GM12878 (cell line): Measurements from ENCODE around the gene CLEC4G. TPM values are rescaled to one million over a fixed set of nuclear protein-coding genes. Genes with fewer than 3 reads are reported as not detected.

Source experiments
- ATAC-seq: fragments of 200-7000 bp; cut with Tn5 transposase; 3 replicates; pipeline ENCODE4 v1.9.1; 2020; ENCODE audit warnings: mild to moderate bottlenecking, moderate library complexity
- BruUV-seq: library from RNA; stranded (reverse); fragments of 400-500 nt; replicated peaks from 2 replicates; lab custom pipeline; 2021; lab: Mats Ljungman, UMichigan
- CTCF ChIA-PET: fragments of 300-600 bp; sonication (Branson Sonifier 250); formaldehyde crosslinking; extraction: SDS; loops from one replicate; lab custom pipeline; 2021; ENCODE audit warnings: inconsistent platforms; lab: Yijun Ruan, JAX
- POLR2A ChIA-PET: fragments of 350-600 bp; formaldehyde crosslinking; extraction: SDS; loops from one replicate; lab custom pipeline; 2021; ENCODE audit warnings: inconsistent platforms; lab: Charles Lee
- RAD21 ChIA-PET: fragments of 300-600 bp; sonication (Branson Sonifier 250); formaldehyde crosslinking; loops from one replicate; lab custom pipeline; 2023; ENCODE audit warnings: antibody characterized with exemption; ENCODE audit not compliant: unreplicated experiment; lab: Charles Lee
- SMC1A ChIA-PET: fragments of 300-600 bp; sonication (Branson Sonifier 250); formaldehyde crosslinking; loops from one replicate; lab custom pipeline; 2023; ENCODE audit not compliant: unreplicated experiment, uncharacterized antibody; lab: Charles Lee
- DNase-seq: peaks from one replicate; pipeline ENCODE4 v3.0.0-alpha.2; 2011; ENCODE audit warnings: low read depth, low spot score
- FAIRE-seq: peaks from 3 replicates; lab custom pipeline; 2011; peaks lifted over from hg19 to GRCh38; lab: Jason Lieb, UNC
- H2AFZ ChIP-seq: 2 replicates; pipeline ENCODE4 v1.6.0; 2011; ENCODE audit warnings: low read depth, low read length, control low read depth; ENCODE audit not compliant: control insufficient read depth
- H3K27ac ChIP-seq: 2 replicates; pipeline ENCODE4 v1.5.1; 2011; ENCODE audit warnings: control low read depth; ENCODE audit not compliant: control insufficient read depth, insufficient read depth
- H3K27me3 ChIP-seq, 2 experiments: replicated peaks in 1 of 2; 2 replicates each; pipeline versions ENCODE4 v1.6.0 to v1.6.1; 2011; ENCODE audit warnings: low read length in 1 of 2; ENCODE audit not compliant: control insufficient read depth in 2 of 2, insufficient read depth in 2 of 2
- H3K36me3 ChIP-seq, 2 experiments: 2 replicates each; pipeline ENCODE4 v1.5.1; 2011; ENCODE audit warnings: low read length in 1 of 2; ENCODE audit not compliant: control insufficient read depth in 2 of 2, insufficient read depth in 2 of 2
- H3K4me1 ChIP-seq: 2 replicates; pipeline ENCODE4 v1.6.1; 2011; ENCODE audit warnings: mild to moderate bottlenecking, low read length, moderate library complexity, mixed read lengths; ENCODE audit not compliant: control insufficient read depth, insufficient read depth
- H3K4me2 ChIP-seq: 2 replicates; pipeline ENCODE4 v1.6.0; 2011; ENCODE audit warnings: control low read depth; ENCODE audit not compliant: control insufficient read depth, insufficient read depth
- H3K4me3 ChIP-seq: fragments of 200-600 bp; sonication (generic); 2 replicates; pipeline ENCODE4 v1.5.1; 2016
- H3K79me2 ChIP-seq: 2 replicates; pipeline ENCODE4 v1.6.0; 2011; ENCODE audit warnings: low read length; ENCODE audit not compliant: control insufficient read depth, insufficient read depth
- H3K9ac ChIP-seq: 2 replicates; pipeline ENCODE4 v1.8.0; 2011; ENCODE audit warnings: low read length, control low read depth, mixed read lengths; ENCODE audit not compliant: control insufficient read depth, insufficient read depth
- H3K9me3 ChIP-seq: replicated peaks from 3 replicates; pipeline ENCODE4 v1.5.1; 2011; ENCODE audit warnings: mild to moderate bottlenecking, low read length; ENCODE audit not compliant: control insufficient read depth, insufficient read depth
- H4K20me1 ChIP-seq: 2 replicates; pipeline ENCODE4 v1.6.0; 2011; ENCODE audit not compliant: control insufficient read depth, insufficient read depth
- BCLAF1 ChIP-seq: fragments of 450-650 bp; IDR thresholded peaks from 2 replicates; pipeline ENCODE4 v1.6.1; 2017; ENCODE audit warnings: antibody characterized with exemption, mild to moderate bottlenecking, moderate library complexity
- BHLHE40 ChIP-seq, 2 experiments: fragments of 450-650 bp in 1 of 2; IDR thresholded peaks; 2 replicates each; pipeline ENCODE4 v1.6.1; 2011 to 2017; ENCODE audit warnings: low read depth in 2 of 2, borderline replicate concordance in 1 of 2, improper control_type of control experiment in 1 of 2, low read length in 1 of 2, mild to moderate bottlenecking in 1 of 2
- BRCA1 ChIP-seq: IDR thresholded peaks from 2 replicates; pipeline ENCODE4 v1.6.1; 2011; ENCODE audit warnings: low read depth, low read length, improper control_type of control experiment
- CEBPZ ChIP-seq: fragments of 150-350 bp; IDR thresholded peaks from 2 replicates; pipeline ENCODE4 v1.6.1; 2016; ENCODE audit warnings: low read depth, low read length
- CREM ChIP-seq: IDR thresholded peaks from 2 replicates; pipeline ENCODE4 v1.6.1; 2014; ENCODE audit warnings: antibody characterized with exemption, low read depth
- CUX1 ChIP-seq: IDR thresholded peaks from 2 replicates; pipeline ENCODE4 v1.6.1; 2012; ENCODE audit warnings: improper control_type of control experiment, low read depth, low read length; ENCODE audit not compliant: insufficient replicate concordance
- MYB ChIP-seq: fragments of 150-350 bp; IDR thresholded peaks from 2 replicates; pipeline ENCODE4 v1.6.1; 2014; ENCODE audit warnings: mild to moderate bottlenecking, low read depth, low read length, borderline replicate concordance
- PAX5 ChIP-seq: IDR thresholded peaks from 2 replicates; pipeline ENCODE4 v1.6.1; 2011; ENCODE audit warnings: low read depth, low read length, borderline replicate concordance
- RBBP5 ChIP-seq: fragments of 200-600 bp; sonication (generic); conservative IDR thresholded peaks from 2 replicates; pipeline ENCODE4 v1.6.1; 2016
- RELA ChIP-seq: fragments of 450-650 bp; IDR thresholded peaks from 2 replicates; pipeline ENCODE4 v1.8.0; 2014; ENCODE audit warnings: borderline replicate concordance; ENCODE audit not compliant: partially characterized antibody
- YBX1 ChIP-seq: fragments of 450-650 bp; IDR thresholded peaks from 2 replicates; pipeline ENCODE4 v1.6.1; 2016; ENCODE audit warnings: antibody characterized with exemption
- ZNF384 ChIP-seq: IDR thresholded peaks from 2 replicates; pipeline ENCODE4 v1.6.1; 2012; ENCODE audit warnings: low read depth, mild to moderate bottlenecking, low read length, improper control_type of control experiment, borderline replicate concordance
- WGBS: methylation state at CpG from one replicate; pipeline ENCODE4 v1.1.6; 2016; ENCODE audit warnings: low lambda C conversion rate; ENCODE audit not compliant: insufficient replicate concordance, insufficient coverage; ENCODE audit errors: missing lambda C conversion rate; 5-methylcytosine and 5-hydroxymethylcytosine counted together
- in situ Hi-C: fragments of 300-500 bp; cut with MboI; formaldehyde crosslinking; loops from 9 replicates; pipeline ENCODE4 v1.14.3; 2018; ENCODE audit warnings: mixed read lengths
- intact Hi-C: fragments of 100-400 bp; cut with micrococcal nuclease; formaldehyde crosslinking; loops from one replicate; pipeline ENCODE4 v1.14.2; 2022; ENCODE audit not compliant: unreplicated experiment
- polyA plus RNA-seq, 11 experiments: library from polyadenylated mRNA; depleted of rRNA in 4 of 11; unstranded in 6 of 11; stranded (reverse) in 5 of 11; fragments of >200 nt; fragmentation: Nextera tagmentation in 4 of 11; fragmentation: Illumina TruSeq in 1 of 11; extraction: Ambion mirVana in 4 of 11; extraction: Trizol in 1 of 11; gene quantifications; 1 replicate in 1 of 11; 2 replicates in 10 of 11; pipeline versions ENCODE4 v1.2.1 to v1.2.3, GENCODE V29; 2011 to 2016; ENCODE audit warnings: inconsistent platforms in 2 of 11, missing spikeins in 2 of 11, low read depth in 1 of 11
- total RNA-seq, 4 experiments: library from RNA; depleted of rRNA in 3 of 4; stranded (reverse); fragments of >200 nt in 3 of 4; fragmentation: Illumina TruSeq in 1 of 4; extraction: Trizol in 1 of 4; gene quantifications; 2 replicates each; pipeline versions ENCODE4 v1.2.1 to v1.2.3, GENCODE V29; 2013 to 2021

The CLEC4G gene
- total and polyA plus RNA-seq, 10 of the 15 experiments (the other 5 are each of a cell fraction or from before 2014, with no cell fraction given), result 0.04 TPM; not detected in 9

- no peaks in the 10 kb centered on the region for H3K79me2 ChIP-seq
- H3K4me3 ChIP-seq, result no peak overlapping the region
- intact Hi-C loops, result no loop called here
- POLR2A ChIA-PET, result interaction anchor here (0.7 to 1.5 kb wide), 3 partner anchors 13 to 30 kb away, joined by 3 to 7 read pairs (median 3); no protein-coding TSS in a partner anchor
- CTCF ChIA-PET, result interaction anchor here (0.6 to 4.6 kb wide), 4 partner anchors 11 to 74 kb away, joined by 3 to 17 read pairs (median 4); no protein-coding TSS in a partner anchor
- DNase-seq, result no peak
- no peak overlapping the region; the same call in 1 of the 2 replicates for H3K27ac ChIP-seq
- H3K4me2 ChIP-seq, result no peak overlapping the region
- no peaks in the 10 kb centered on the region for H3K36me3 ChIP-seq
- no peak for ATAC-seq
- 26% methylated on average over 2 of the region's 2 CpGs for WGBS
- no peak overlapping the region for H2AFZ ChIP-seq
- H3K27me3 ChIP-seq, result peaks cover 4% of the 10 kb centered on the region in 2 experiments; a peak in 2 of 4 replicates
- no peak overlapping the region for H3K9ac ChIP-seq
- BruUV-seq, result no TSS peak
- no peak for FAIRE-seq
- H4K20me1 ChIP-seq, result no peaks in the 10 kb centered on the region
- SMC1A ChIA-PET, result interaction anchor here (1.1 to 1.6 kb wide), 2 partner anchors 10 to 45 kb away, joined by 3 to 4 read pairs; partner anchors contain the start of gene TRAPPC5
- in situ Hi-C loops, result no loop called here
- RAD21 ChIA-PET, result interaction anchor here (2.4 kb wide), 1 partner anchor 20 kb away, joined by 8 read pairs; no protein-coding TSS in a partner anchor
- H3K4me1 ChIP-seq, result peaks cover 9% of the 10 kb centered on the region
- H3K9me3 ChIP-seq, result no peaks in the 10 kb centered on the region; the same call in 2 of the 3 replicates
- no peak for TF ChIP-seq PAX5
- TF ChIP-seq CUX1, result no peak
- TF ChIP-seq BCLAF1, result no peak
- TF ChIP-seq CREM, result no peak
- TF ChIP-seq CEBPZ, result no peak
- no peak for TF ChIP-seq ZNF384
- no peak for TF ChIP-seq BHLHE40 (IDR thresholded peaks at IDR 0.05; ENCODE audit: borderline replicate concordance in 1 of 2, low read depth in 2 of 2, low read length in 1 of 2)
- TF ChIP-seq YBX1, result no peak
- TF ChIP-seq RBBP5, result no peak
- no peak for TF ChIP-seq MYB
- TF ChIP-seq RELA, result no peak
- TF ChIP-seq BRCA1, result no peak
Observed at GRCh38 chr19:7725791-7726190, 6.1 kb downstream of the CLEC4G start.
